Measurements from ENCODE around the gene RGS5.

RGS5 gene

GRCh38 chr1:163102590-163102989 is 100.1 kb downstream of the RGS5 start:
- no peak overlapping the region for H3K27ac ChIP-seq
- no peak for TF ChIP-seq ZFX (IDR thresholded peaks at IDR 0.05; ENCODE audit: borderline replicate concordance)
- no peak for TF ChIP-seq CTCF (IDR thresholded peaks at IDR 0.05)

GRCh38 chr1:163095213-163095612 is 107.5 kb downstream of the RGS5 start:
- H3K27ac ChIP-seq, result no peak overlapping the region
- TF ChIP-seq CTCF (IDR thresholded peaks at IDR 0.05), result no peak
- TF ChIP-seq ZFX (IDR thresholded peaks at IDR 0.05; ENCODE audit: borderline replicate concordance), result no peak

GRCh38 chr1:163094589-163094988 is 108.1 kb downstream of the RGS5 start:
- TF ChIP-seq CTCF (IDR thresholded peaks at IDR 0.05), result no peak
- no peak for TF ChIP-seq ZFX (IDR thresholded peaks at IDR 0.05; ENCODE audit: borderline replicate concordance)
- no peak overlapping the region for H3K27ac ChIP-seq

GRCh38 chr1:163094182-163094581 is 108.5 kb downstream of the RGS5 start:
- no peak for TF ChIP-seq ZFX (IDR thresholded peaks at IDR 0.05; ENCODE audit: borderline replicate concordance)
- TF ChIP-seq CTCF (IDR thresholded peaks at IDR 0.05), result no peak
- no peak overlapping the region for H3K27ac ChIP-seq

- no peak overlapping the region for H3K27ac ChIP-seq
- no peak for TF ChIP-seq CTCF (IDR thresholded peaks at IDR 0.05)
- no peak for TF ChIP-seq ZFX (IDR thresholded peaks at IDR 0.05; ENCODE audit: borderline replicate concordance)
These were observed 109.1 kb downstream of the RGS5 start for GRCh38 chr1:163093579-163093978.

- TF ChIP-seq CTCF (IDR thresholded peaks at IDR 0.05) (no peak), ZFX (IDR thresholded peaks at IDR 0.05; ENCODE audit: borderline replicate concordance) (no peak)
- H3K27ac ChIP-seq, result no peak overlapping the region
These were observed 109.5 kb downstream of the RGS5 start for GRCh38 chr1:163093169-163093568.

All from 22Rv1 (cell line).